Vagina (tissue), 2 donors: ENCODE data around the gene RAB40C.

Experiments used
- CTCF ChIP-seq, 3 experiments: fragments of 450-650 bp in 2 of 3; fragments of 200-600 bp in 1 of 3; sonication (generic) in 1 of 3; IDR thresholded peaks; one replicate each; pipeline ENCODE4 v1.5.1; 2017 to 2019; ENCODE audit warnings: antibody characterized with exemption in 3 of 3, mild to moderate bottlenecking in 2 of 3, moderate library complexity in 2 of 3
- POLR2A ChIP-seq, 2 donors: fragments of 450-650 bp; IDR thresholded peaks; one replicate each; pipeline ENCODE4 v1.6.1; 2017; ENCODE audit warnings: antibody characterized with exemption in 2 of 2, mild to moderate bottlenecking in 2 of 2, moderate library complexity in 2 of 2
- POLR2AphosphoS5 ChIP-seq, 2 donors: sonication (generic); formaldehyde crosslinking; IDR thresholded peaks; one replicate each; pipeline ENCODE4 v1.9.0; 2017; ENCODE audit warnings: antibody characterized with exemption in 2 of 2, mild to moderate bottlenecking in 2 of 2, low read depth in 1 of 2; ENCODE audit not compliant: insufficient read depth in 1 of 2

- TF ChIP-seq CTCF (IDR thresholded peaks at IDR 0.05) (no peak), POLR2A (IDR thresholded peaks at IDR 0.05) (no peak), POLR2AphosphoS5 (IDR thresholded peaks at IDR 0.05; ENCODE audit: insufficient read depth in 1 of 2, low read depth in 1 of 2) (no peak)
These were observed 79.8 kb downstream of the RAB40C start for GRCh38 chr16:669666-670065.
